Kidney glomerular epithelial cell (primary cell): ENCODE measurements around the gene PKD2.
"Not testable (repeated sequence)": the region's sequence is repeated elsewhere in the genome, so short reads cannot be mapped to it uniquely, and the experiment has no call there.

Experiments used
- DNase-seq: peaks from one replicate; lab custom pipeline; 2025; lab: John Stamatoyannopoulos, UW

The PKD2 gene

DNA sequence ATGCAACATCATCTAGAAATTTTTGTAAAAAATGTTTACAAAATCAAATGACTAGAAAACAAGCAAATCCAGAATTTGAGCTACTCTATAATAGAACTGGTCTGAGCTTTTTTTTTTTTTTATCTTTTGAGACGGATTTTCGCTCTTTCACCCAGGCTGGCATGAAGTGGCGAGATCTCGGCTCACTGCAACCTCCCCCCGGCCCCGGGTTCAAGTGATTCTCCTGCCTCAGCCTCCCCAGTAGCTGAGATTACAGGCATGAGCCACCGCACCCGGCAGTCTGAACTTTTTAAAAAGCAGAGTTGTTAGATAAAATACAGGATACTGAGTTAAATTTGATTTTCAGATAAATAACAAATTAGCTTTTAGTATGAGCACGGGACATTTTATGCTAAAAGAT, 20.9 kb upstream of the PKD2 start:
- DNase-seq, result no peak

DNA sequence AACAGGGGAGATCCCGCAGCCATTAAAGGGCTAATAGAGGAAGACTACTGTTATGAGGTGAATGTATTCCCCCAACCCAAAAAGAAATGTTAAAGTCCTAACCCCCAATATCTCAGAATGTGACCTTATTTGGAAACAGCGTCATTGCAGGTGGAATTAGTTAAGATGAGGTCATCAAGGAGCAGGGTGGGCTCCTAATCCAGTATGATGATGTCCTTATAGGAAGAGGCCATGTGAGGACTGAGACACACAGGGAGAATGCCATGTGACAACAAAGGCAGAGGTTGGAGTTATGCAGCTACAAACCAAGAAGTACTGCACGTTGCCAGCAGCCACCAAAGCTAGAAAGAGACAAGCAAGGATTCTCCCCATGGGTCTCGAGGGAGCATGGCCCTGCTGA, 17.7 kb upstream of the PKD2 start:
- no peak for DNase-seq

DNA sequence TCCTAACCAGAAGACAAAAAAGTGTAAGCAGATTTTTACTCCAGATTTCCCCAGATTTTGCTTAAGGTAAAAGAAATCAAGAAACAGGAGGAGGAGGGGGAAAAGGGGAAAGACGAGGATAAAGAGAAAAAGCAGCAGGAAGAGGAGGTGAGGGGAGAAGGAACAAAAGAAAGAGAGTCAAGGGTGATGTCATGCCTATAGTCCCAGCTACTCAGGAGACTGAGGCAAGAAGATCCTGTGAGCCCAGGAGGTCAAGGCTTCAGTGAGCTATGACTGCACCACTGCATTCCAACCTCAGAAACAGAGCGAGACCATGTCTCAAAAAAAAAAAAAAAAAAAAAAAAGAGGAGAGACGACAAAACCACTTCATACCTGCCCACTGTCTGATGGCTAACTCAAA, 12.0 kb upstream of the PKD2 start:
- DNase-seq, result no peak

DNA sequence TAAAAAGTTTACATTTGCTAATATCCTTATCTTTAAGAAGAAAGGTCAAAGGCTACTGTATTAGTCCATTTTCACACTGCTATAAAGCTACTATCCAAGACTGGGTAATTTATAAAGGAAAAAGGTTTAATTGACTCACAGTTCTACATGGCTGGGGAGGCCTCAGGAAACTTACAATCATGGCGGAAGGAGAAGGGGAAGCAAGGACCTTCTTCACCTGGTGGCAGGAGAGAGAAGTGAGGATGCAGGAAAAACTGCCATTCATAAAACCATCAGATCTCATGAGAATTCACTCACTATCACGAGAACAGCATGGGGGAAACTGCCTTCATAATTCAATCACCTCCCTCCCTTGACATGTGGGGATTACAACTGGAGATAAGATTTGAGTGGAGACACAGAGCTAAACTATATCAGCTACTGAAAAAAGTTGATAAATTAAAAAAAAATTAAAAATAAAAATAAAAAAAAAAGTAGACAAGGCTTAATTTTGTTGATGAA, 8.2 kb upstream of the PKD2 start:
- DNase-seq, result not testable (repeated sequence)

DNA sequence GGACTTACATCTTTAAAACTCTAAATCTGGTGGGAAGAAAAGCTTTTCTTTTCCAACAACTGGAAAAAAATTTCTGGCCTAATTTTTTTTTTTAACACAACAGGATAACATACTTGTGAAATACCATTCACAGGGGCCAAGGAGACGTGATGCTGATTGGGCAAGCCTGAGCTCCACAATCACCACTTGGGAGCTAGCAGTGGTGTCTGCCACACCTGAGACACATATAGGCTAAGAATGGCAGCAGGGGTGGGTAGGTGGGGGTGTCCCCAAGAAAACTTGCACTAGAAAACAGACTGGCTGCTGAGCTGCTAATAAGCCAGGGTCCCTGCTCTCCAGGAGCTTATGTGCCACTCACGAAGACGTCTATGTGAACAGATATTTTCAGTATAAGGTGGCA, 5.6 kb upstream of the PKD2 start:
- DNase-seq, result no peak

DNA sequence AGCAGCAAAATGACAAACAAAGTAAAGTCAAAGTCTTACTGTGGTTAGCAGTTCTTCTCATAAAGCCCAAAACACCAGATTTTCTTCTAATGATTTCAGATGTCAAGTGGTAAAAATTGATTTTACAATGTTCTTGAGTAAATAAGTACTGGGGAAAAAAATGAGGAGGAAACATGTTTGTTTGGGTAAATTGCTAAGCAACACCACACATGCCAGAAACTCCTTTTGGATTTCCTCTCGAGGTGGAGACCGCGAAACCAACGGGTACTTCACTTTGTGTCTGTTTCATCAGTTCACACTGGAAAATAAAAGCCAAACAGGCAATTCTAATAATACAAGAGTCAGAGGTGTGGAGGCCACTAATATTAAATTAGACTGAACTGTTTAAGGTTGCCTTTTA, 4.6 kb upstream of the PKD2 start:
- no peak for DNase-seq

DNA sequence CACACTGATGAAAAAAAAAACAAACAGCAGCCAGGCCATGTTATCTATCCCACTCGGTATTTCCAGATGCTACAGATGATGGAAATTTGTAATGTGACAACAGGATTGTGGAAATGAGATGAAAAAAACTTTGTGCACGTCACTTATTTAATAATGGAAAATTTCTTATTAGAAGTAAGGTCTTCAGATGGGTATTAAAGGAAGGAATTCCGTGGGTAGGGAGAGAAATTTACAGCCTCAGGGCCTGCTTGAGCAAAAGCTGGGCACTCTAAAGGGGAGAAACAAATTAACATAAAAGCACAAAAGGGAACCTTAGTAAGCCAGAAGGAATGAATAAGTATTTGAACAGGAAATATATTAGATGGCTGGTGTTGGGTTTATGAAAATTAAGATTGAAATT, 4.2 kb upstream of the PKD2 start:
- DNase-seq, result no peak

DNA sequence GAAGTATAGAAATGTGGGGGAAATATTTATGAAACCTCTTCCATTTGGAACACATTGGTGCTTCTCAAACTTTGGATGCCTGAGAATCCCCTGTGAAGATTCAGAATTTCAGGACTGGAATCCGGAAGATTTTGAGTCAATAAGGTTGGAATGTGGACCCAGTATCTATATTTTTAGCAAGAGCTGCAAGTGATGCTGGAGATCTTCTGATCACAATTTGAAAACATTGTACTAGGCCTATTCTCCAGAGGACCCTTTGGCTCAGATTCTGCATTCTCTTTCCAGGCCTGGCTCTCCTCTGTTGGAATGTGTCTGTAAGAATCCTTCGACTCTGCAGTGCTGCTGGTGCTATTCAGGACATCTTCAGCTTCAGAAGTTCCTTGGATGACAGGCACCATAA, 2.4 kb upstream of the PKD2 start:
- no peak for DNase-seq

DNA sequence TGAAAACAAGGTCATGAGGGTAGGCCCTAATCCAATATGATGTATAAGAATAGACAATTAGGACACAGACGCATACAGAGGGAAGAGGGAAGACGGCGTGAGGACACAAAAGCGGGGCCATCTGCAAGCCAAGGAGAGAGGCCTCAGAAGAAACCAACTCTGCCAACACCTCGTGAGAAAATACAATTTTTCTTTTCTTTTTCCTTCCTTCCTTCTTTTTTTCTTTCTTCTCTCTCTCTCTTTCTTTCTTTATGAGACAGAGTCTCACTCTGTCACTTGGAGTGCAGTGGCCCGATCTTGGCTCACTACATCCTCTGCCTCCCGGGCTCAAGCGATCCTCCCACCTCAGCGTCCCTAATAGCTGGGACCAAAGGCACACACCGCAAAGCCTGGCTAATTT, 1.5 kb upstream of the PKD2 start:
- no peak for DNase-seq

DNA sequence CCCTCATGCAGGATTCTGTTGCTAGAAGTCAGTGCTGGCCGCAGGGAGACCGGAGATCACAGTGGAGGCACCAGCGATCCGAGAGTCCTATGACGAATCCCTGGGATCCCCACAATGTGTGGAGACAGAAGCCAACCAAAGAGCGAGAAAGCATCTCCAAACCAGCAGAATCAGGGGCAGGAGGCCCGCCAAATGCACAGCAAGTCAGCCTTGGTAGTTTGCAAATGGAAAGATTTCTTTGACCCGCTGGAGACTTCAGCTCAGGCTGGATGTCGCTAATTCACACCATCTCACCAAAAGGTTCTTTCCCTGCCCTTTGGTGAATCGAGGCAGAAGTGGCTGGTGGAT, 505 bp upstream of the PKD2 start:
- no peak for DNase-seq

DNA sequence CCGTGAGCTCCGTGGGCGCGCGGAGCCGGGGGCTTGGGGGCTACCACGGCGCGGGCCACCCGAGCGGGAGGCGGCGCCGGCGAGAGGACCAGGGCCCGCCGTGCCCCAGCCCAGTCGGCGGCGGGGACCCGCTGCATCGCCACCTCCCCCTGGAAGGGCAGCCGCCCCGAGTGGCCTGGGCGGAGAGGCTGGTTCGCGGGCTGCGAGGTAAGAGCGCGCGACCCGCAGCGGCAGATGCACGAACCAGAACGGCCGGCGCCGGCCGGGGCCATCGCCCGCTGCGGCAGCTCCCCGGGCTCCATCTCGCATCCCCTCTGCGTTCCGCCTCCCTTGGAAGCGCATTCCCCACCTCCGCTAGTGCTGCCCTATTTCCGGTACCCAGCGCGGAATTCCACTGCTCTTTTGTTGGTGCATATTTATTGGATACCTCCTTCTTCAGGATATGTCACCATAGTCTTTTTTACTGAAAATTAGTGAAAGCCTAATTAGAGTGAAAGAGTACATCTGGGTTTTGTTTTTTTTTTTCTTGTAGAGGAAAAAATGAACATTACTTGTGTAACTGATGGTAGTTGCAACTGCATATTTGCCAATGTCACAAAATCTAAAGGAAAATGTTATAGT, 797 bp downstream of the PKD2 start:
- peak; percentile 45 for DNase-seq

DNA sequence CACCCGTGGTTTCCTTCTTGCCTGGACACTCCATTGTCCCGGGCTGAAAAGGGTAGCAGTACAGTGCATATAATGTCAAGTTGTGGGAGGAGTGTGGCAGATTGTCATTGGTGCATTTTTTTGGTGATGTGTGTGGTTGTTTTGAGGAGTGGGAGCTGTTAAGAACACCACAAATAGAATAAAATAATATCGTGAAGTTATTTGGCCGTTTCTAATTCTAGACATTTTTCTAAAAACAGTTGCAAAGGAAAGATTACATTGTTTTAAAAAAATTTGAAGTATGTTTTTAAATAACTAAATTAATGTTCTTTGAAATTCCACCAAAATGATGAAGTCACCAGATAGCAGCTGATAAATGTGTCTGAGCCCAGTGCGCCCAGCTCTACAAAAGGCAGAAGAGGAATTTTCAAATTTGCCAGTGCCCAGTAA, 1.3 kb downstream of the PKD2 start:
- peak; percentile 69 for DNase-seq

DNA sequence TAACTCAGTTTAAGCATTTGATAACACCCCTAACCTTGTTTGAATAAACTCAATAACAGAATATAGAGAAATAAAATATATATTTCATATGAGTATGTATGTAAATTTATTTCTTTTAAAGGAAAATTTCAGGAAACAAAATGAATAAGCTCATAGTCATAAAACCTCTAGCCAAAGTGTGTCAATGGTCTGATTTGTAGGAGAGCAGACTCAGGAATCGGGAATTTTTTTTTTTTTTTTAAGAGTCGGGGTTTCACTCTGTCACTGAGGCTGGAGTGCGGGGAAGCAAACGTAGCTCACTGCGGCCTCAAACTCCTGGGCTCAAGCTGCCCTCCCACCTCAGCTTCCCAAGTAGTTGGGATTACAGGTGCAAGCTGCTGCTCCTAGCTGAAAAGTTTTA, 2.4 kb downstream of the PKD2 start:
- no peak for DNase-seq

DNA sequence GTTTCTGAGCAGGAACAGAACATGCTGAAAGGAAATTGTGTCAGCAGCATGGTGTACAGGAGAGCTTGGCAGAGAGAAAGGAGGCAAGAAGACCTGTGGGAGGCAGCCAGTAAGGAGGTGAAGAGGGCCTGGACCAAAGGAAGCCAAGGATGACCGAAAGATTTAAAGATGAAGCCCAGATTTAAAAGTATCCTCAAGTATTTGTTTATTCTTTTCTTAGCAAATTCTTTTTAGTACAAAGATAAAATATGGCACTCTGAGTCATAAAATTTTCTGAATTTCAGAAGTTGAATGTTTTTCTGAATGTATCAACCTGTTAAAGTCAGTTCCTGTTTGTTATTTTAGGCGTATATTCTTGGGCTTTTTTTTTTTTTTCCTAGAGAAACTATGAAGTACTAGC, 3.5 kb downstream of the PKD2 start:
- DNase-seq, result peak; percentile 57

DNA sequence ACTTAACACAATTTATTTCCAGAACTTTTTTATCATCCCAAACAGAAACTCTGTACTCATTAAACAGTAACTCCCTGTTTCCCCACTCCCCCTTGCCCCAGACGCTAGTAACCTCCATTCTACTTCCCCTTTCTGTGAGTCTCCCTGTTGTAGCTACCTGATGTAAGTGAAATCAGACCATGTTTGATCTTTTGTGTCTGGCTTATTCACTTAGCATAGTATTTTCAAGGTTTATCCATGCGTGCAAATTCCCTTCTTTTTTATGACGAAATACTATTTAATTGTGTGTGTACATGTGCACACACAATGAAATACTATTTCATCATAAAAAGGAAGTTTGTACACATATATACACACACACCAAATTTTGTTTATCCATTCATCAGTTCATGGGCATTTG, 5.2 kb downstream of the PKD2 start:
- peak; percentile 18 for DNase-seq

DNA sequence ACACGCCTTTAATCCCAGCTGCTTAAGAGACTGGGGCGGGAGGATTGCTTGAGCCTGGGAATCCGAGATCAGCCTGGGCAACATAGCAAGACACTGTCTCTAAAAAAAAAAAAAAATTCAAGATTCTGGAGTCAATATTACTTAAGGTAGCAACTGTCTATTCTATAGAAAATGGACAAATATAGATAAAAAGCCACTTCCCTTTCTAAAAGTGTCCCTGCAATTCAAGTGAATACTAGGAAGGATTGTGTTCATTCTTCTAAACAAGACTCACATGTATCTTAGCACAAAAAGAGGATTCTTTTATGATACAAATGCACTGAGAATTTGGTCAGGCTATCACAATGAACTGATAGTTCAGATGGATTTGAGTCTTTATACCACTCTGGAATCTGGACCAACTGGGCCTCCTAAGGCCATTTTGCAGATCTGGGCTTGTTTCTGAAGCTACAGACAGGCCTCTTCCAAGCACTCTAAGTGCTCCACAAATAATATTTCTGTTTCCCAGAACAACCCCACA, 7.0 kb downstream of the PKD2 start:
- no peak for DNase-seq

DNA sequence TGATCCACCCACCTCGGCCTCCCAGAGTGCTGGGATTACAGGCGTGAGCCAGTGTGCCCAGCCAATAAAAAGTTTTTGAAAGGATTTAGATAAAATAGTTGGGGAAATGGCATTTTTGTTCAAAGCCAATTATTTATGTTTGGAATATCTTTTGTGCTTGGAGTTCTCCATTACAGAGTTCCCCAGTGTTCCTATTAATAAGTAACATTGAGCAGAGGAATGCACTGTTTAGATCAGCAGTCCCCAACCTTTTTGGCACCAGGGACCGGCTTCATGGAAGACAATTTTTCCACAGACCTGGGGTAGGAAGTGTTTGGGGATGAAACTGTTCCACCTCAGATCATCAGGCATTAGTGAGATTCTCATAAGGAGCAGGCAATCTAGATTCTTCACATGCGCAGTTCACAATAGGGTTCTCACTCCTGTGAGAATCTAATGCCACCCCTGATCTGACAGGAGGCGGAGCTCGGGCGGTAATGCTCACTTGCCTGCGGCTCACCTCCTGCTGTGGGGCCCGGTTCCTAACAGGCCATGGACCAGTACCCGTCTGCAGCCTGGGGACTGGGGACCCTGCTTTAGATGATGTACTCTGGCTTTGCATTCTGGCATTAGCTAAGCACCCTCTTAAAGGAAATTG, 8.3 kb downstream of the PKD2 start:
- DNase-seq, result peak; percentile 57

DNA sequence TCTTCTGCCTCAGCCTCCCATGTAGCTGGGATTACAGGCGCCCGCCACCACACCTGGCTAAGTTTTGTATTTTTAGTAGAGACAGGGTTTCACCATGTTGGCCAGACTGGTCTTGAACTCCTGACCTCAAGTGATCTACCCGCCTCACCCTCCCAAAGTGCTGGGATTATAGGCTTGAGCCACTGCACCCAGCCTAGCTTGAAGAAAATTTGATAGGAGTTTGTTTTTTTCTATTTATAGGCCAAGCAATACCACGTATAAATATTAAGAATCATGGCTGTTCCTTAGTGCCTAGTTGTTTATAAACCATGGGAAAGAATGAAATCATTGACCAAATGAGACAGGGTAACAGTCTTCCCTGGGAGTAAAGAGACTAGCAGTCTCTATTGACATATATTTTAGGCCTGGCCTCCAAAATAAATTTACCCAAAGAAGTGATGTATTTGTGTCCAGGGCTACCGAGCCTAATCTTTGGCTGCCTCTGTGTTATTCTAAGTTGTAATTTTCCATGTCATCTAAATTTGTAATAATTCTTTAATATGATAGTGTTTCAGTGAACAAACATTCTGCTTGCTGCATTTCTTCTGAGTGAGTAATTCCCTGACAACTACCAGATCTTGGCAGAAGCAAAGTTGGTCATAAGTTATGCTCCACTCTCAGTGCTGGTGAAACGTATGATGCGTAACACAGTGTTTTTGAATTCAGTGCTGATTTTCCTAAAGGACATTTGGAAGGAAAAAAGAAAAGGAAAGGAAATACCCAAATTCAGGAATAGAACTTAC, 10.3 kb downstream of the PKD2 start:
- DNase-seq, result peak; percentile 94

DNA sequence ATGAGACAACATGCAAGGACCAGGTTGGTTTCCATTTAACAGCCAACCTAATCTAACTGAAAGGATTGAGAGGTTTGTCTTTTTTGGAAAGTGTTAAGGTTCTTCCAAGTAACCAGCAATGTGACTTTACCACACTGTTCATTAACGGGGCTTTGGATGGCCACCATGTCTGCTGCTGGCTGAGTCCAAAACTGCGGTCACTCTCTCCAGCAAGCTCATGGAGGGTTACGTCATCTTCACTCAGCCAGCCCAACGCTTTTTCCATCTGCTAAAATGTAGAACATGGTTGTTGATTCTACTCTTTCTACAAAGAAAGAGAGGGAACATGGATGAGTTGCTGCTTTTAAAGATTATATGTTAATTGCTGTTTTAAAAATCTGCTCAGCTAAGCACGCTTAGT, 11.0 kb downstream of the PKD2 start:
- no peak for DNase-seq

DNA sequence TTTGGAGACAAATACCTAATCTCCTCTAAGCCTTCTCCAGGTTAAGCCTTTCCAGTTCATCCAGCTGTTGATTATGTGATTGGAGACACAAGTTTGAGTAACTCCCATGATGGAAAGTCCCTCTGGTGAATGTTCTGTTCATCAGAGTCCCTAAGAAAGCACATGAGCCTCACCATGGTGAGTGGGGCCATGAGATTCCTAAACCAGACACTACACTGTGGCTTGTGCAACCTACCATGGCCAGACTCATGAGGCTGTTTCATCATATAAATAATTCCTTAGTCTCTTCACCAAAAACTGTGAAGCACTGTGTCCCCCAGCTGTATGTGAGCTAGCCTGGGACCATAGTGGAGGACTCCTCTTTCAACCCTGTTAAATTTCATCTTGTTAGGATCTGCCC, 14.4 kb downstream of the PKD2 start:
- no peak for DNase-seq

DNA sequence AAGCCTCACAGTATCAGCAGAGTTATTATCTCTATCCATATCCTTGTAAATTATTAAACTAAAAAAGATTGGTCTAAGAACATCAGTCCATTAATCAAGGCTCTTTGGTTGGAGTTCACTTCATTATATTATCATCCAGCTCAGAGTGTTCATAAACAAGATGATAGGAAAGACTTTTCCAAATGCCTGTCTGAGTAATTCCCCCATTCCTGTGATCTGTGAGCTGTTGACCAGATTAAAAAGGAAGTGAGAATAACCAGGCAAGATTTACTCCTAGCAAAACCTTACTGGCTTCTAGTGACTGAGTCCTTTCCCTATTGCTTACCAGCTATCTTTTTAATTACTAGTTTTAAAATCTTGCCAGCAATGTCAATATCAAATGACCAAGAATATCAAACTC, 14.9 kb downstream of the PKD2 start:
- DNase-seq, result peak; percentile 34

DNA sequence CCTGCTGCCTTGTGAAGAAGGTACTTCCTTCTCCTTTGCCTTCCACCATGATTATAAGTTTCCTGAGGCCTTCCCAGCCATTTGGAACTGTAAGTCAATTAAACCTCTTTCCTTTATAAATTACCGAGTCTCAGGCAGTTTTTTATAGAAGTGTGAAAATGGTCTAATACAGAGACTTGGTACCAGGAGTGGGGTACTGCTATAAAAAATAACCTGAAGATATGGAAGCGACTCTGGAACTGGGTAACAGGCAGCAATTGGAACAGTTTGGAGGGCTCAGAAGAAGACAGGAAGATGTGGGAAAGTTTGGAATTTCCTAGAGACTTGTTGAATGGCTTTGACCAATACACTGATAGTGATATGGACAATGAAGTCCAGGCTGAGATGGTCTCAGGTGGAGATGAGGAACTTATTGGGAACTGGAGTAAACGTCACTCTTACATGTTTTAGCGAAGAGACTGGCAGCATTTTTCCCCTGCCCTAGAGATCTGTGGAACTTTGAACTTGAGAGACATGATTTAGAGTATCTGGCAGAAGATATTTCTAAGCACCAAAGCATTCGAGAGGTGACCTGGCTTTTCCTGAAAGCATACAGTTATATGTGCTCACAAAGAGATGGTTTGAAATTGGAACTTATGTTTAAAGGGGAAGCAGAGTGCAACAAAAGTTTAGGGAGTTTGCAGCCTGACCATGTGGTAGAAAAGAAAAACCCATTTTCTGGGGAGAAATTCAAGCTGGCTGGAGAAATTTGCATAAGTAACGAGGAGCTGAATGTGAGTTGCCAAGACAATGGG, 18.6 kb downstream of the PKD2 start:
- not testable (repeated sequence) for DNase-seq
